Hippocampal formation (tissue), 2 donors: ENCODE results near the gene ABO.
"Not testable (repeated sequence)": the region's sequence is repeated elsewhere in the genome, so short reads cannot be mapped to it uniquely, and the experiment has no call there.

ENCODE experiments used
- DNase-seq, 2 donors: peaks; one replicate each; lab custom pipeline; 2025; lab: John Stamatoyannopoulos, UW

Gene ABO

GRCh38 chr9:133275105-133276000, at the start of gene ABO:
Gene ABO, minus strand, starts transcription at chr9:133275201.
- DNase-seq, result no peak

DNA sequence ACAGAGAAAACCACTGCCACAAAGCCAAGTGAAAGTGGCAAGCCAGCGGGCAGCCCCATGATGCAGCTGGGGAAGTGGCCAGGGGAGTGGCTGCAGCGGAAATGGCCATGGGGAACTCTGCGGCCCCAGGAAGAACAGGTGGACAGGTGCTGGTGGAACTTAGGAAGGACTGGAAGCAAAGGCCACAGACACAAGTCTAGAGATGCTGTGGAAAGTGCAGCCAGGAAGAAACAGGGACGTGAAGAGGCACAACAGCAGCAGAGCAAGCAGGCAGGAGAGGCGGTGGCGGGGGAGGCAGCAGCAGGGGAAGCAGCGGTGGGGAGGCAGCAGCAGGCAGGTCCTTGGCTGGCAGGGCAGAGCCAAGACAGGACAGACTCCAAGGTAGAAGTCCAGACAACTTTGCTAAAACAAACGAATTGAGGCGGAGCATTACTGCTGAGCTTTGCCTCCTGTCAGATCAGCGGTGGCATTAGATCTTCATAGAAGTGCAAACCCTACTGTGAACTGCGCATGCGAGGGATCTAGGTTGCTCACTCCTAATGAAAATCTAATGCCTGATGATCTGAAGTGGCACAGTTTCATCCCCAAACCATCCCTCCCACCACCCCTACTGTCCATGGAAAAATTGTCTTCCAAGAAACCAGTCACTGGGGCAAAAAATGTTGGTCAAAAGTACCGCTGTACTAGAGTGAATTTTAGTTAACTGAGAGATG, 49.1 kb upstream of the ABO start:
- DNase-seq, result no peak

GRCh38 chr9:133323211-133323610, 48.2 kb upstream of the ABO start:
- no peak for DNase-seq

DNA sequence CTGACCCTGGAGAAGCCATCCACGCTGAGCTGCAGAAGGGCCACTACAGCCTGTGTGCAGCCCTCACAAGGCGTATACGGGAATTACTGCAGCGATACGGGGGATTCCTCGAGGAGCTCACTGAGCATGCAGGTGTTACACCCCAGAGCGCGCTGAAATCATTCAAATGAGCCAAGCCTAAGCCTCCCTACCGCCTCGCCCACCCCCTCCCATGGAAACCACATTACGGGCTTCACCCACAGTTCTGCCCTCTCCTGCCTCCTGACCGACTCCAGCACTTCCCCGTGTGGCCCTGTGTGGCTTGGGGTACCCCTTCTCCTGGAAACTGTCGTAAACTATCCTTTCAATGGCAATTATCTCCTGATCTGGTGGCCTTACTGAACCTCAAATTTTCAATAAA, 47.7 kb upstream of the ABO start:
- no peak for DNase-seq

GRCh38 chr9:133321411-133321935, 46.5 kb upstream of the ABO start:
- DNase-seq, result no peak

DNA sequence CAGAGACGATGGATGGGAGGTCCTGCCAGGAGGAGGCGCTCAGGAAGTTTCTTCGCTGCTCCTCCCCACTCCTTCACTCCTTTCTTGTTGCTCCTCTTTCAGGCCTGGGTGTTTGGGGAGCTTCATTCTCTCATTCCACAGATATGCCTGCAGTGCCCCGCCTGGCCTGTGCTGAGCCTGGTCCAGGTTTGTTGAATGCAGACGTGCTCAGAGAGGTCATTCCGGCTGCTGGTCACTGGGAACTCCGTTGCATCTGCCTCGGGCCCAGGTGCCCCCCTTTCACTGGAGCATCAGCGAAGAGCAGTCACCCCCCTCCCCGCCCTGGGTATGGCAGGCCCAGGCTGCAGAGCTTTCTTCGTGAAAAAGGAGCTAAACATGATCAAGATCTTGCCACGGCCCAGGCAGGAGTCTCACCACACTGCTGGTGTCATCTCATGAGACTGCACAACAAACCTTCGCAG, 45.5 kb upstream of the ABO start:
- DNase-seq, result no peak

- DNase-seq, result not testable (repeated sequence)
These were observed 42.5 kb upstream of the ABO start for GRCh38 chr9:133317551-133317950.

- DNase-seq, result no peak
These were observed 41.0 kb upstream of the ABO start for GRCh38 chr9:133315997-133316396.

GRCh38 chr9:133309608-133310007, 34.6 kb upstream of the ABO start:
- no peak for DNase-seq

DNA sequence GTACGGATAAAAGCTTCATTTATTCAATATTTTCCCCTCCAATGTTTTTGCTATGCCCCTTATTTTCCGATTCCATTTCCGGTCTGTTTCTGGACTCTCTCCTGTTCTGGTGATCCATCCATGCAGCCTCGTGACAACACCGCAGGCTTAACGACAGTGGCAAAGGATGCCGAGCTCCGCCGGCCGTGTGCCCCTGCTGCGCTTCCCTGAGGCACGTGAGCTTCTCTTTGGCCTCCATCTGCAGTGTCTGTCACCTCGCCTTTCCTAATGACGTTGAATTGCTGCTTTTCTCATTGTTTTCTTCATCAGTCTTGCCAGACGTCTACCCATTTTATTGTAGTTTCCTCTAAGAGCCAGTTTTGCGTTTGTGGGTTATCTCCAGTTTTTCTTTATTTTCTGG, 32.3 kb upstream of the ABO start:
- no peak for DNase-seq

DNA sequence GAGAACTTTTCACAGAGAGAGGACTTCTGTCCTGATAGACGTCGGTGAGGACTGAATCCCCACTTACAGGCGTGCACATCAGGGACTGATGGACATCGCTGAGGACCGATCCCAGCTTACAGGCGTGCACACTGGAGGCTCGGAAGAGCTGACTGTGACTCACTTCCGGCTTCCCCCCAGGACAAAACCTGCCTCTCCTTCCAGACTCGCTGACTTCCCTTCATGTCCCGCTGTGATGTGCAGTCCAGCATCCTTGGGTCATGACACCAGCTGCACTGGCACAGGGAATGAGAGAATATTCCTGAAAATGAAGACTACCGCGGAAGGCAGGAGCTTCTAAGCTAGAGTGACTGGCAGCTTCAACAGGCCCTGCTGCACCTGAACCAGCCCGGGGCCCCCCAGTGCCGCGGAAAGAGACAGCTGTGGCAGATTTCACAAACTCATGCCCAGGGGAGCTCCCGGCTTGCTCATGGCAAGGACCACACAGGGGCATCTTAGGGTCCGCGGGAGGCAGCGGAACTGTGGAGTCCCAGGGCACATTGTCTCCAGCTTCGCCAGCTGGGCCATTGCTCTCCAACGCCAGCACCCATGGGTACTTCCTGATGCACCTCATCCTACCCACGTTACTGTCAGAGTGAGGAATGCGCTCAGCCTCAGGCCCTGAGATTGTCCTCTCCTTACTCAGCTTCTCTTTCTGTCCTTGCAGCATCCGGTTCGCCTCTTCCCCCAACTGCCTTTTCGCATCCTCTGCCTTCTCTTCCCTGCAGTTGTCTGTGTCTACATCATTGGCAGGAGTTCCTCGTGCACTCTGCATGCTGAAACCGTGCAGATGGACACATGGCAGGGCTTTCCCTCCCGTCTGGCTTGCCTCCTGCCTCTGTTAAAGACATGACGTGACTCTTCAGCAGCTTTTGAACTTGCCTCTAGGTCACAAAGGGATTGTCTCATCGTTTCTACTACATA, 31.5 kb upstream of the ABO start:
- no peak for DNase-seq

- DNase-seq, result no peak
These were observed 30.7 kb upstream of the ABO start for GRCh38 chr9:133305731-133306130.

DNA sequence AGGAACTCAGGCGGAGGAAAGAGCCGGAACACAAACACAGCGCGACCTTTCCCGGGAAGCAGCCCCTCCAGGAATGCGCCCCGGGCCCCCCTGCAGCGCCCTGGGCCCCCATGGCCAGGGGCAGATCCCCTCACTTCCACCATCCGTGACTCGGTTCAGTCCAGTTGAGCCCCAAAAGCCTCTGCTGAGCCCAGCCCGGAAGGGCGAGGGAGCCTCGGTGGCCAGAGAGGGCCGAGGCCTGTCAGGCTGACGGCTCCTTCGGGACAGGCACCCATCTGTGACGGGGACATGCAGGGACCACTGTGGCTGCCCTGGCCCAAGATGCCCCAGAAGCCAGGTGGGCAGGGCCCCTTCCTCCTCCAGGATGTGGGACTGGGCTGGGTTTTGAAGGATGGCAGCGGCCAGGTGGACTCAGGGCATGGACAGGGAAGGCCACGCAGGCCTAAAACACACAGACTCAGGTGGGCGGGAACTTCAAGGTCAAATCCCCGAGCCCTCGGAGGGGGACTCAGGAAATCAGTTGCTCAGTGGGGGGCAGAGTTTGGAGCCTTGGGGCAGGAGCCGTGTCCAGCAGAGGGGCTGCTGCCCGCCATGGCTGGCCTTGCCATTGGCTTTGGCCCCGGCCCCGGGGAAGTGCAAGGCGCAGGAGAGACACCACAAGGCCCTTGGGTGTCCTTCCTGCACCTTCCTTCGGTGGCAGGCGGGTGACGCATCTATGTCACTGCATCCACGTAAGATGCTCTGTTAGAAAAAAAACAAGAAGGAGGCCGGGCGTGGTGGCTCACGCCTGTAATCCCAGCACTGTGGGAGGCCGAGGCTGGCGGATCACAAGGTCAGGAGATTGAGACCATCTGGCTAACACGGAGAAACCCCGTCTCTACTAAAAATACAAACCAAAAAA, 29.7 kb upstream of the ABO start:
- no peak for DNase-seq

GRCh38 chr9:133304158-133304470, 29.1 kb upstream of the ABO start:
- DNase-seq, result no peak

DNA sequence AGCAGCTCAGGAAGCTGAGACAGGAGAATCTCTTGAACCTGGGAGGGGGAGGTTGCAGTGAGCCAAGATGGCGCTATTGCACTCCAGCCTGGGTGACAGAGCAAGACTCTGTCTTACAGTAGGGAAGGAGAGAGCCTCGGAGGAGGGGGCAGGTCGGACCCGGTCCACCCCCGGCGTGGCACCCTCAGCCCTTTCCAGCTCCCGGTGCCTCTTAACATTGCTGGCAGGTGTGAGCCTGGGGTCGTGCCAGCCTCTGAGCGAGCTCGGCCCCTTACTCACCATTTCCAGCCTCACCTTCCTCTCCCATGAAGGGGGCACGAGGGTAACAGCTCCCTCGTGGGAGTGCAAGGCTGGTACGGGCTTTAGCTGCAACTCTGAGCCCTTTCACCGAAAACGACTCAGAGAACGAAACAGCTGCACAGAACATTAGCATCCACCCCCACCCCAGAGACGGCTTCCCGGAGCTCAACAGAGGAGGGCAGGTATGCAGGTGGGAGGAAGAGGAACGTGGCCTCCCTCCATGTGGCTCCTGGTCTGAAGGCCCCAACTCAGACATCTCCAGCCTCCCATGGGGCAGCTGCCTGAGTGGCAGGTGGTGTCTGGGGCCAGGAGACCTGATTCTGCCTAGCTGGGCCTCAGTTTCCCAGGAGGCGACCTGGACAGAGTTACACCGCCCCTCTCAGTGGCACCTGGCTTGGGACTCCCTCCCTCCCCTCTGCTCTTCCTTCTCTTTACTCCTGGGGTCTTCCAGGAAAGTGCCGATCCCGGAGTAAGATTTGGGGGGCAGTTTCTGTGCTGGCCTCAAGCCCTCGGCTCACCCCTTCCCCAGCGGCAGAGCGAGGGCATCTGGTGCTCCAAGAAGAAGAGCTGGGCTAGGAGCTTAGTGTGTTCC, 28.5 kb upstream of the ABO start:
- no peak for DNase-seq

DNA sequence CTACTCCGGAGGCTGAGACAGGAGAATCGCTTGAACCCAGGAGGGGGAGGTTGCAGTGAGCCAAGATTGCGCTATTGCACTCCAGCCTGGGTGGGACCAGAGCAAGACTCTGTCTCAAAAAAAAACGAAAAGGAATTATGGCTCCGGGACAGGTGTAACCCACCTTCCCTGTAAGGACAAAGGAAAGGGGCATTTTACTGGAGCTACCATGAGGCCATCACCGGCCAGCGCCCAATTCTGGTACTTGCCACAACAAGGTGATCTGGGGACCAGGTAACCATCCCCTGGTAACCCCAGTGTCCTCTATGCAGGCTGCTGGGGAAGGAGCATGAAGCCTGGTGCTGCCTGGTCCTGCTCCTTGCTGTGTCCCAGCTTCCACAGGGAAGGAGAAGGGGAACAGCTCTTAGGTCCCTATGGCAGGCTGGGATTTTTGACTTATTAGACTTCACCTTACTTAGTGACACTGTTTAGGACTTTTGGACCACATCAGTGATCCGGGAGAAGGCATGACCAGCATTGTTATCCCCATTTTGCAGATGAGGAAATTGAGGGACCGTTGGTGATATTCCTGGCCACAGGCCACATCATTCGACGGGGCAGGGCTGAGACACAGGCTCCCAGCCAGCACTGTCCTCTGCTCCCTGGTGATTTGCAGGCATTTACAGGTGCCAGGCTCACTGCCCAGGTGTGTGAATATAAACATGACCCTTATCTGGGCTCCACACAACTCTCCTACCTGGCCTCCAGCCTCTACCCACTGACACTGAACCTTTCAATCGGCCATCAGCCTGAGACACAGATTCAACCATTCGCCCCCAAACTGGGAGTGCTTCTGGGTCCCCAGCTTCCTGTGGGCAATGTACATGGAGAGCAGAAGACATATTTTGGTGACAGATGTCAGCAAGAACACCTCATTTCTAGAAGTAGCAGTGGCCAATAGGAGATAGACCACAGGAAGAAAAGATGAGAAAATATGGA, 26.5 kb upstream of the ABO start:
- no peak for DNase-seq

GRCh38 chr9:133299996-133300395, 25.0 kb upstream of the ABO start:
- not testable (repeated sequence) for DNase-seq

- DNase-seq, result no peak
These were observed 19.3 kb upstream of the ABO start for GRCh38 chr9:133294257-133294656.
